GM12875 (cell line): ENCODE data around the gene ZMIZ1.

ENCODE experiments used
- H3K4me3 ChIP-seq: one replicate; pipeline ENCODE4 v1.5.1; 2011; ENCODE audit warnings: low read depth, low read length, control low read depth
- TF ChIP-seq, protein P1 (sequence below): IDR thresholded peaks from 2 replicates; pipeline ENCODE4 v1.5.1; 2011; ENCODE audit warnings: low read depth, mild to moderate bottlenecking, control low read depth, inconsistent platforms, low read length, moderate library complexity, borderline replicate concordance; ENCODE audit not compliant: insufficient read depth

ZMIZ1 gene

GRCh38 chr10:79286318-79286951, 217.7 kb downstream of the ZMIZ1 start:
- TF ChIP-seq, protein P1, sequence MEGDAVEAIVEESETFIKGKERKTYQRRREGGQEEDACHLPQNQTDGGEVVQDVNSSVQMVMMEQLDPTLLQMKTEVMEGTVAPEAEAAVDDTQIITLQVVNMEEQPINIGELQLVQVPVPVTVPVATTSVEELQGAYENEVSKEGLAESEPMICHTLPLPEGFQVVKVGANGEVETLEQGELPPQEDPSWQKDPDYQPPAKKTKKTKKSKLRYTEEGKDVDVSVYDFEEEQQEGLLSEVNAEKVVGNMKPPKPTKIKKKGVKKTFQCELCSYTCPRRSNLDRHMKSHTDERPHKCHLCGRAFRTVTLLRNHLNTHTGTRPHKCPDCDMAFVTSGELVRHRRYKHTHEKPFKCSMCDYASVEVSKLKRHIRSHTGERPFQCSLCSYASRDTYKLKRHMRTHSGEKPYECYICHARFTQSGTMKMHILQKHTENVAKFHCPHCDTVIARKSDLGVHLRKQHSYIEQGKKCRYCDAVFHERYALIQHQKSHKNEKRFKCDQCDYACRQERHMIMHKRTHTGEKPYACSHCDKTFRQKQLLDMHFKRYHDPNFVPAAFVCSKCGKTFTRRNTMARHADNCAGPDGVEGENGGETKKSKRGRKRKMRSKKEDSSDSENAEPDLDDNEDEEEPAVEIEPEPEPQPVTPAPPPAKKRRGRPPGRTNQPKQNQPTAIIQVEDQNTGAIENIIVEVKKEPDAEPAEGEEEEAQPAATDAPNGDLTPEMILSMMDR, result no peak
- peak overlapping the region; percentile 52 for H3K4me3 ChIP-seq

- H3K4me3 ChIP-seq, result no peak overlapping the region
- TF ChIP-seq, protein P1, result no peak
Measured at GRCh38 chr10:79287973-79288723, 219.4 kb downstream of the ZMIZ1 start.

DNA sequence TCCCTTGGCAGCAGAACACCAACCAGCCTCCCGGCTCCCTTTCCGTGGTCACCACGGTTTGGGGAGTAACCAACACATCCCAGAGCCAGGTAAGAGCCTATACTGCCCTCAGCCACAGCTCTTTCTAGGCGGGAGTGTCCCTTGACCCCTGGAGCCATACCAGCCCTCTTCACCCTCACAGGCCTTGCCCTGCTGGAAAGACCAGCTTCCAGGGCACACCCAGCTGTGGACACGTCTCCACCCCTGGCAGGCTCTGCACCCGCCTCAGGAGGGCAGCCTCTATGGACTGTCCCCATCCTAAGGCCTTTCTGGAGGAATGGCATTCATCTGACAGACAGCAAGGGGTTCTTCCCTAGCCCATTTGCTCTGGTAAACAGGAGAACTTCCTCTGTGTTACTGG, 221.0 kb downstream of the ZMIZ1 start:
- H3K4me3 ChIP-seq, result no peak overlapping the region
- TF ChIP-seq, protein P1, result no peak

GRCh38 chr10:79292026-79292766, 223.4 kb downstream of the ZMIZ1 start:
- TF ChIP-seq, protein P1, result no peak
- H3K4me3 ChIP-seq, result no peak overlapping the region

GRCh38 chr10:79292891-79293746, 224.4 kb downstream of the ZMIZ1 start:
- H3K4me3 ChIP-seq, result no peak overlapping the region
- TF ChIP-seq, protein P1, result peak; percentile 83

- no peak overlapping the region for H3K4me3 ChIP-seq
- TF ChIP-seq, protein P1, result no peak
Measured at GRCh38 chr10:79293841-79294581, 225.2 kb downstream of the ZMIZ1 start.
